GM12878 (cell line): Measurements from ENCODE around the gene ARHGEF26.

Experiments
- ATF2 ChIP-seq: IDR thresholded peaks from 2 replicates; pipeline ENCODE4 v1.6.1; 2012; ENCODE audit warnings: low read length, inconsistent platforms
- CHD2 ChIP-seq: IDR thresholded peaks from 2 replicates; pipeline ENCODE4 v1.6.1; 2011; ENCODE audit warnings: low read depth, low read length, improper control_type of control experiment, borderline replicate concordance
- CTCF ChIP-seq, 3 experiments: IDR thresholded peaks in 2 of 3; conservative IDR thresholded peaks in 1 of 3; 2 replicates each; pipeline ENCODE4 v1.5.1; 2011; ENCODE audit warnings: low read depth in 3 of 3, low read length in 3 of 3, mild to moderate bottlenecking in 3 of 3, control low read depth in 2 of 3, moderate library complexity in 2 of 3, inconsistent platforms in 1 of 3, mixed read lengths in 1 of 3; ENCODE audit not compliant: control insufficient read depth in 2 of 3, insufficient read depth in 1 of 3; ENCODE audit errors: extremely low read depth in 1 of 3
- EZH2 ChIP-seq: IDR thresholded peaks from 2 replicates; pipeline ENCODE4 v1.6.1; 2012; ENCODE audit warnings: low read depth, mild to moderate bottlenecking, control low read depth, inconsistent platforms, low read length, borderline replicate concordance; ENCODE audit not compliant: control insufficient read depth
- MYC ChIP-seq: IDR thresholded peaks from 2 replicates; pipeline ENCODE4 v1.6.1; 2011; ENCODE audit warnings: mild to moderate bottlenecking, low read length, moderate library complexity, inconsistent platforms; ENCODE audit not compliant: insufficient read depth, insufficient replicate concordance, insufficient read length, severe bottlenecking
- NRF1 ChIP-seq: conservative IDR thresholded peaks from 2 replicates; pipeline ENCODE4 v1.6.1; 2011; ENCODE audit warnings: mild to moderate bottlenecking, low read depth, low read length, improper control_type of control experiment
- SIN3A ChIP-seq: IDR thresholded peaks from 2 replicates; pipeline ENCODE4 v1.6.1; 2012; ENCODE audit warnings: low read depth, low read length, improper control_type of control experiment
- STAT1 ChIP-seq: fragments of 450-650 bp; conservative IDR thresholded peaks from 2 replicates; pipeline ENCODE4 v1.6.1; 2014; ENCODE audit warnings: antibody characterized with exemption, mild to moderate bottlenecking
- TAF1 ChIP-seq: IDR thresholded peaks from 2 replicates; pipeline ENCODE4 v1.6.1; 2011; ENCODE audit warnings: mild to moderate bottlenecking, low read depth, low read length, borderline replicate concordance
- TF ChIP-seq, protein P1 (sequence below): fragments of 450-650 bp; IDR thresholded peaks from 2 replicates; pipeline ENCODE4 v1.6.1; 2018; ENCODE audit warnings: borderline replicate concordance, mild to moderate bottlenecking; ENCODE audit not compliant: partially characterized antibody

DNA sequence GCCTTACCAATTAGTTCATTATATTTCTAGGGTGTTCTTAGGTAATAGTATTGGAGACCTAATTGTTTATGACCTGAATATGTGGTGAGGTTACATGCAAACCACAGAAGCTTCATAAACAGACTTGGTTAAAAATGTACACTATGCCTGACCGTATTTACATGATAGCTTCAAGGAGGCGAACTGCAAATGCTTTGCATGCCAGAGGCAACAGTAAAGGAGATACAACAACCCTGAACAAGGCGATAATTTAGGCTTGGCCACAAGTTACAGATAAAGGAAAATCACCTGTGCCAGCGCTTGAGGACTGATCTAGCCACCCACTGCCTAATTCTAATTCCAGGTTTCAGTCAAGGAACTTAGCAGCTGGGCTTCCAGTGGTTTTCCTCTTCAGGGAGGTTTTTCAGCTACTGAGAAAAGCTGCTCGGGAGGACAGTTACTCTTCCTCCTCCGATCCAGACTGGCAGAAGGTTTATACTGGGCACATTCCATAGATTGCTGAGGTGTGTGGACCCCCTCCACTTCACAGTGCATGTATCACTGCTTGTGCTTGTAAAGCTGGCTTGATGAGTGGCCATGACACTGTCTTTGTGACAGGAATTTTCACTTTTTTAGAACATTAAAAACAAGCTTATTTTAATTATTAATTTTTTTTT is 107.5 kb downstream of the ARHGEF26 start:
- TF ChIP-seq SIN3A (no peak), CHD2 (no peak), CTCF (IDR thresholded peaks at IDR 0.05 in 2 of 3, conservative IDR thresholded peaks at IDR 0.05 in 1 of 3; ENCODE audit: control insufficient read depth in 2 of 3, extremely low read depth in 1 of 3, insufficient read depth in 1 of 3, low read depth in 3 of 3, low read length in 3 of 3) (no peak), EZH2 (no peak), ATF2 (no peak), TAF1 (no peak), NRF1 (no peak), MYC (no peak), STAT1 (no peak)
- TF ChIP-seq, protein P1, sequence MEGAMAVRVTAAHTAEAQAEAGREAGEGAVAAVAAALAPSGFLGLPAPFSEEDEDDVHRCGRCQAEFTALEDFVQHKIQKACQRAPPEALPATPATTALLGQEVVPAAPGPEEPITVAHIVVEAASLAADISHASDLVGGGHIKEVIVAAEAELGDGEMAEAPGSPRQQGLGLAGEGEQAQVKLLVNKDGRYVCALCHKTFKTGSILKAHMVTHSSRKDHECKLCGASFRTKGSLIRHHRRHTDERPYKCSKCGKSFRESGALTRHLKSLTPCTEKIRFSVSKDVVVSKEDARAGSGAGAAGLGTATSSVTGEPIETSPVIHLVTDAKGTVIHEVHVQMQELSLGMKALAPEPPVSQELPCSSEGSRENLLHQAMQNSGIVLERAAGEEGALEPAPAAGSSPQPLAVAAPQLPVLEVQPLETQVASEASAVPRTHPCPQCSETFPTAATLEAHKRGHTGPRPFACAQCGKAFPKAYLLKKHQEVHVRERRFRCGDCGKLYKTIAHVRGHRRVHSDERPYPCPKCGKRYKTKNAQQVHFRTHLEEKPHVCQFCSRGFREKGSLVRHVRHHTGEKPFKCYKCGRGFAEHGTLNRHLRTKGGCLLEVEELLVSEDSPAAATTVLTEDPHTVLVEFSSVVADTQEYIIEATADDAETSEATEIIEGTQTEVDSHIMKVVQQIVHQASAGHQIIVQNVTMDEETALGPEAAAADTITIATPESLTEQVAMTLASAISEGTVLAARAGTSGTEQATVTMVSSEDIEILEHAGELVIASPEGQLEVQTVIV, result no peak
